Neural progenitor cell (in vitro differentiated cells): ENCODE data around the gene RAB40B. TPM values are rescaled to one million over a fixed set of nuclear protein-coding genes. Genes with fewer than 3 reads are reported as not detected.

Source experiments
- DNase-seq: peaks from one replicate; pipeline ENCODE4 v3.0.0-alpha.2; 2016; ENCODE audit warnings: low spot score
- H2AFZ ChIP-seq: fragments of 200-600 bp; sonication (generic); replicated peaks from 2 replicates; pipeline ENCODE4 v1.6.1; 2016; ENCODE audit warnings: antibody characterized with exemption
- H3F3A ChIP-seq: fragments of 200-600 bp; sonication (generic); 2 replicates; pipeline ENCODE4 v1.6.1; 2016; ENCODE audit warnings: antibody characterized with exemption, low read depth
- H3K27ac ChIP-seq: fragments of 200-600 bp; sonication (generic); 2 replicates; pipeline ENCODE4 v1.5.1; 2016; ENCODE audit warnings: mild to moderate bottlenecking
- H3K27me3 ChIP-seq: fragments of 200-600 bp; sonication (generic); 2 replicates; pipeline ENCODE4 v1.6.1; 2016; ENCODE audit warnings: mild to moderate bottlenecking, moderate library complexity
- H3K36me3 ChIP-seq: fragments of 200-600 bp; sonication (generic); 2 replicates; pipeline ENCODE4 v1.5.1; 2016
- H3K4me1 ChIP-seq: fragments of 200-600 bp; sonication (generic); 2 replicates; pipeline ENCODE4 v1.6.1; 2016; ENCODE audit warnings: mixed run types
- H3K4me2 ChIP-seq: fragments of 200-600 bp; sonication (generic); 2 replicates; pipeline ENCODE4 v1.6.1; 2016
- H3K4me3 ChIP-seq: fragments of 200-600 bp; sonication (generic); 2 replicates; pipeline ENCODE4 v1.5.1; 2016
- H3K79me2 ChIP-seq: fragments of 200-600 bp; sonication (generic); 2 replicates; pipeline ENCODE4 v1.6.1; 2016; ENCODE audit warnings: low read depth
- H3K9ac ChIP-seq: fragments of 200-600 bp; sonication (generic); 2 replicates; pipeline ENCODE4 v1.6.1; 2016
- H3K9me3 ChIP-seq: fragments of 200-600 bp; sonication (generic); 2 replicates; pipeline ENCODE4 v1.5.1; 2016; ENCODE audit warnings: low read depth
- H4K20me1 ChIP-seq: fragments of 200-600 bp; sonication (generic); 2 replicates; pipeline ENCODE4 v1.6.1; 2016; ENCODE audit warnings: low read depth
- H3K27ac Mint-ChIP-seq: 3 replicates; pipeline ENCODE4 v1.8.0; 2021; ENCODE audit warnings: mixed read lengths
- H3K27me3 Mint-ChIP-seq: 2 replicates; pipeline ENCODE4 v1.8.0; 2022; ENCODE audit warnings: low read depth, mild to moderate bottlenecking, inconsistent platforms, moderate library complexity, mixed read lengths; ENCODE audit not compliant: insufficient read depth
- H3K36me3 Mint-ChIP-seq: 3 replicates; pipeline ENCODE4 v1.8.0; 2021; ENCODE audit warnings: mixed read lengths
- H3K4me1 Mint-ChIP-seq: 3 replicates; pipeline ENCODE4 v1.8.0; 2021; ENCODE audit warnings: mixed read lengths
- H3K4me3 Mint-ChIP-seq: 3 replicates; pipeline ENCODE4 v1.8.0; 2021; ENCODE audit warnings: mild to moderate bottlenecking, moderate library complexity, mixed read lengths
- H3K9me3 Mint-ChIP-seq: 3 replicates; pipeline ENCODE4 v1.8.0; 2020; ENCODE audit warnings: mixed read lengths
- CTCF ChIP-seq: fragments of 200-600 bp; sonication (generic); IDR thresholded peaks from 2 replicates; pipeline ENCODE4 v1.5.1; 2017; ENCODE audit warnings: antibody characterized with exemption, mild to moderate bottlenecking
- EZH2 ChIP-seq: fragments of 200-600 bp; sonication (generic); IDR thresholded peaks from 2 replicates; pipeline ENCODE4 v1.6.1; 2017; ENCODE audit warnings: antibody characterized with exemption, mild to moderate bottlenecking, moderate library complexity
- EZH2phosphoT487 ChIP-seq: fragments of 200-600 bp; sonication (generic); IDR thresholded peaks from 2 replicates; pipeline ENCODE4 v1.6.1; 2017; ENCODE audit warnings: antibody characterized with exemption
- total RNA-seq: library from RNA; depleted of rRNA; stranded (reverse); fragments of >200 nt; gene quantifications from 2 replicates; pipeline ENCODE4 v1.2.3, GENCODE V29; 2015; ENCODE audit warnings: low replicate concordance

RAB40B gene
- total RNA-seq, 1 donor from 2014 or later = 5.6 TPM

- Mint-ChIP-seq H3K9me3 (no peaks in the 10 kb centered on the region), H3K27ac (no peak overlapping the region), H3K27me3 (peaks cover 4% of the 10 kb centered on the region), H3K36me3 (peaks cover 3% of the 10 kb centered on the region), H3K4me1 (peaks cover 16% of the 10 kb centered on the region), H3K4me3 (peak overlapping the region; percentile 78)
- Histone ChIP-seq H3K36me3 (no peaks in the 10 kb centered on the region), H3K27me3 (no peaks in the 10 kb centered on the region), H4K20me1 (peaks cover 42% of the 10 kb centered on the region), H3K27ac (no peak overlapping the region), H3K4me2 (peak overlapping the region; percentile 76), H3F3A (peaks cover 9% of the 10 kb centered on the region), H2AFZ (no peak overlapping the region), H3K9me3 (no peaks in the 10 kb centered on the region), H3K4me3 (peak overlapping the region; percentile 40), H3K4me1 (peaks cover 6% of the 10 kb centered on the region), H3K79me2 (peaks cover 41% of the 10 kb centered on the region), H3K9ac (no peak overlapping the region)
- DNase-seq = peak; percentile 77
- TF ChIP-seq CTCF (no peak), EZH2phosphoT487 (no peak), EZH2 (no peak)
Measured at GRCh38 chr17:82648742-82649331, 49.7 kb downstream of the RAB40B start.

- no peak within 1 kb of the TSS for H2AFZ ChIP-seq
- no peaks in the 10 kb centered on the region for H3K36me3 ChIP-seq
- H3K4me1 ChIP-seq = peaks cover 6% of the 10 kb centered on the region
- H3F3A ChIP-seq = peaks cover 9% of the 10 kb centered on the region
- H4K20me1 ChIP-seq = peaks cover 47% of the 10 kb centered on the region
- H3K9ac ChIP-seq = peak within 1 kb of the TSS; percentile 93
- no peaks in the 10 kb centered on the region for H3K9me3 ChIP-seq
- H3K79me2 ChIP-seq = peaks cover 48% of the 10 kb centered on the region
- Mint-ChIP-seq H3K4me3 (peak within 1 kb of the TSS; percentile 91), H3K9me3 (no peaks in the 10 kb centered on the region), H3K27ac (no peak within 1 kb of the TSS), H3K36me3 (peaks cover 5% of the 10 kb centered on the region), H3K27me3 (peaks cover 4% of the 10 kb centered on the region), H3K4me1 (peaks cover 16% of the 10 kb centered on the region)
- peak; percentile 97 for DNase-seq
- TF ChIP-seq EZH2phosphoT487 = no peak
- no peak for TF ChIP-seq EZH2
- no peak for TF ChIP-seq CTCF
- no peaks in the 10 kb centered on the region for H3K27me3 ChIP-seq
- peak within 1 kb of the TSS; percentile 97 for H3K27ac ChIP-seq
- H3K4me2 ChIP-seq = peak within 1 kb of the TSS; percentile 89
- peak within 1 kb of the TSS; percentile 92 for H3K4me3 ChIP-seq
Measured at GRCh38 chr17:82648165-82648668, 50.3 kb downstream of the RAB40B start, which contains the start of gene WDR45B. WDR45B (minus strand) TSS chr17:82648444; CDS start chr17:82648340, 104 bp downstream.

GRCh38 chr17:82647593-82648164, 50.8 kb downstream of the RAB40B start:
- Histone ChIP-seq H2AFZ (no peak overlapping the region), H3K4me1 (peaks cover 6% of the 10 kb centered on the region), H3K36me3 (no peaks in the 10 kb centered on the region), H3K27me3 (no peaks in the 10 kb centered on the region), H3K4me2 (peak overlapping the region; percentile 89), H3K4me3 (peak overlapping the region; percentile 92), H4K20me1 (peaks cover 52% of the 10 kb centered on the region), H3K9ac (peak overlapping the region; percentile 93), H3K27ac (peak overlapping the region; percentile 97), H3K9me3 (no peaks in the 10 kb centered on the region), H3K79me2 (peaks cover 53% of the 10 kb centered on the region), H3F3A (peaks cover 9% of the 10 kb centered on the region)
- H3K4me3 Mint-ChIP-seq = peak overlapping the region; percentile 91
- peaks cover 5% of the 10 kb centered on the region for H3K36me3 Mint-ChIP-seq
- peaks cover 16% of the 10 kb centered on the region for H3K4me1 Mint-ChIP-seq
- peak; percentile 54 for DNase-seq
- TF ChIP-seq EZH2phosphoT487 (no peak), CTCF (peak; percentile 26), EZH2 (no peak)
- H3K9me3 Mint-ChIP-seq = no peaks in the 10 kb centered on the region
- H3K27me3 Mint-ChIP-seq = peaks cover 4% of the 10 kb centered on the region
- H3K27ac Mint-ChIP-seq = no peak overlapping the region
